GM18951 (cell line): ENCODE measurements around the gene GRK5.

Source experiments
- POLR2A ChIP-seq: IDR thresholded peaks from 4 replicates; pipeline ENCODE4 v1.6.1; 2011; ENCODE audit warnings: mild to moderate bottlenecking; ENCODE audit not compliant: insufficient read length, insufficient read depth; ENCODE audit errors: extremely low read depth
- in situ Hi-C: fragments of 300-500 bp; cut with MboI; formaldehyde crosslinking; loops from one replicate; pipeline ENCODE4 v1.12.0; 2022; ENCODE audit warnings: low sequenced_read_pairs, mixed read lengths, inconsistent platforms; ENCODE audit not compliant: unreplicated experiment

GRK5 gene

DNA sequence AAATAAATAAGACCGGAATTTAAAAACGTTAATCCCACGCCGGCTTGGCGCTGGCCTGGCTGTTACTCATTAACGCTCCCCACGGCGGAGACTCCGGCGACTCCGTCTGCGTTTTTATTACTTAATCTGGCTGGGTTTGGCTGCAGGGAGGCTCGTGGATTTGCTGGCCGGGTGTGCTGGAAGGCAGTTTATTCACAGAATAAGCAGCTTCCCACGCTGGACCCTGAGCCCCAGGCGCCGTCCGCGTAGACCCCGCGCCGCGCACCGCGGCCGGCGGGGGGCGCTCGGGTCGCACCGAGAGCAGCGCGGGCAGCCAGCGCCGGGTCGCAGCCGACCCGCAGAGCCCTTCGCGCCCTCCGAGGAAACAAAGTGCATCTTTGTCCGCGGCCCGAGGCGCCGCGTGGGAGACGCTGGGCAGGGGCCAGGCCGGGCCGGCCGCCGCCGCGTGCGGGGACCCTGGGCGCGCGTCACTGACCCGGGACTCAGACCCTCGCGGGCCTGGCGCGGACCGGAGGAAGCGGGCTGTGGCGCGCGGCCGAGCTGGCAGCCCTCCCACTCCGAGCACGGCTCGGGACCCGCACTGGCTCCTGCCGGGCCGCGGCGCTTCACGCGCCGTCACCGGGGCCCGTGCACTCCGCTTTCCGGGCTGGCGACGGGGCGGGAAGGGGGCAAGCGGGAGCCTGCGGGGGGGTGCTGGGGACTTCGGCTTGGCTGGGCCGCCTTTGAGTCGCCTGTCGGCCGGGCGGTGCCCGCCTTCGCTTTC is 587 bp upstream of the GRK5 start:
- no peak for TF ChIP-seq POLR2A
- in situ Hi-C loops: no loop called here

- in situ Hi-C loops: no loop called here
These were observed 562 bp downstream of the GRK5 start for GRCh38 chr10:119207713-119208552.

DNA sequence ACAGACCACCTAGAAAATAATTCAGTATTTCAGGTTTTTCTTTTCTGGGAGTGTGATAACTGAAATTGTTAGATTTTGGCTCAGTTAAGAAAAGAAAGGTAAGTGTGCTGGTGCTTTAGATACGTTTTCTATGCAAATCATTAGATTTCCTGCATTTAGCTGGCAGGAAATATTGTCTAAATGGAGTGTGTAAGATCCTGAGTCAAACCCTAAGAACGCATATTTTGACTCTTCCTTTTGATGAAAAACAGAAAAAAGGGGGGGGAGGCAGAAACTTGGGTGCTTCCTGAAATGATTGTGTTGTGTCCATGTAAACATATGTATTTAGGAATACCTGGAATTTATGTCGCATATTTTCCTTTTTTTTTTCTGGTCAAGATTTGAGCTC is 1.2 kb downstream of the GRK5 start:
- in situ Hi-C loops: no loop called here
- TF ChIP-seq POLR2A: no peak

More at GRCh38 chr10:119207713-119208552, 562 bp downstream of the GRK5 start:
- no peak for TF ChIP-seq POLR2A

- no peak for TF ChIP-seq POLR2A
- in situ Hi-C loops: no loop called here
These were observed 1.8 kb downstream of the GRK5 start for GRCh38 chr10:119209035-119209735.

DNA sequence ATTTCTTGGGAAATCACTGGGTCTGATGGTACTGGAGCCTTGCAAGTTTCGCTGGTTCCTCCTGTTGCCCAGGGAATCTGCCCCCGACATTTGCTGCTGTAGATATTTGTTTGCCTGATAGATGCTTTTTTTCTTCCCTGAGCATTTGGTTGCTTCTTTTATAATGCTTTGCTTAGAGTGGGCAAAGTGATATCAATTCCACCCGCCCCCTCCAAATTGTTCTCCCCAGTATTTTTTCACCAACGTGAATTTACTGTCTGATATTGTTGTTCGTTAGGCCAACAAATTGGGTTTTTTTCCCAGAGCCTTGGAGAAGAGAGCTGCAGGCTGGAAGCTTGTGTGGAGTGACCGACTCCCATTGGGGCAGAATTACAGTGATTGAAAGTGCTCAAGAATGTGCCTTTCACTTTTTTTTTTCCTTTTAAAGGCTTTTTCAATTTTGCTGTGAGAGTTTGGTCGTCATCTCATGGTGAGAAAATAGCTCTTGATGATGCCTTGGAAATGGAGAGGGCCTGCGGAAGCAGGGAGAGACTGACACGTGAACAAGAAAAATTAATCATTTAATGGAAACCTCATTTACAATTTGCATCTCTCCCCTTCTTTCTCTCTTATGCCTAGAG is 2.5 kb downstream of the GRK5 start:
- no peak for TF ChIP-seq POLR2A
- in situ Hi-C loops: loop anchor here (10.0 kb wide), 1 partner anchor 95 kb away; no protein-coding TSS in a partner anchor

DNA sequence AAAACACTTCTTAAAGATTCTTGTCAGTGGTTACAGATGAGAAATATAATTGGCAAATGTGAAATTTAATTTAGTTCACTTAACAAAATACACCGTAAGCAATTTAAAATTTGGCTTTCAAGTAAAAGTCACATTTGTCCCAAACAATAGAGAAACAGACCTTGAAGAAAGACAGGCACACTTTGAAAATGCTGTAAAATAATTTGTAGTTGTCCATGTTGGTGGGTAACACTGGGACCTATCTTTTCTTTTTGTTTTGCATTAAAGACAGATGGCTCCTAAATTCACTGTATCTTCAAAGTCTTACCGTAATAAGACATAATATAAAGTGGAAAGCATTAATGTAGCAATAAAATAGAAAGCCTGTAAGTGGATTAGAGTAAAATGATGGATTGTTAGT is 3.3 kb downstream of the GRK5 start:
- no peak for TF ChIP-seq POLR2A
- in situ Hi-C loops: loop anchor here (10.0 kb wide), 1 partner anchor 94 kb away; no protein-coding TSS in a partner anchor

- in situ Hi-C loops: loop anchor here (10.0 kb wide), 1 partner anchor 94 kb away; no protein-coding TSS in a partner anchor
- TF ChIP-seq POLR2A: no peak
These were observed 3.8 kb downstream of the GRK5 start for GRCh38 chr10:119211176-119211575.

GRCh38 chr10:119211625-119212441 is 4.5 kb downstream of the GRK5 start:
- in situ Hi-C loops: loop anchor here (10.0 kb wide), 1 partner anchor 93 kb away; no protein-coding TSS in a partner anchor
- TF ChIP-seq POLR2A: no peak

DNA sequence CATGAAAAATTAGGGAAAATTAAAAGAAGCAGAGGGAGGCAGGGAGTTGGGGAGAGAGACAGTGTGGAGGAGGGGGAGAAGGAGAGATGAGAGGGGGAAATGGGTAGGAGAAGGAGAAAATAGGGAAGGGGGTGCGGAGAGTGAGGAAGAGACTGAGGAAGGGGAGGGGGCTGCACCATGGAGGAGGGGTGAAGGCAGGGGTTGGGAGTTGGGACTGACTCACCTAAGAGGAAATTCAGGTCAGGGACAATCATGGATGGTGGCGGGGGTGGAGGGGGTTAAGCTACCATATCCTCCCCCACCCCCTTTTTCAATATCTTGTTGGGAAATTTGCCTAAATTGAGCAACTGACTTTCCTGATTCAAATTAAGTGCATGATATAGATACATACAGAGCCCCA is 8.0 kb downstream of the GRK5 start:
- TF ChIP-seq POLR2A: no peak
- in situ Hi-C loops: loop anchor here (10.0 kb wide), 1 partner anchor 89 kb away; no protein-coding TSS in a partner anchor

GRCh38 chr10:119216127-119216526 is 8.8 kb downstream of the GRK5 start:
- no peak for TF ChIP-seq POLR2A
- in situ Hi-C loops: loop anchor here (10.0 kb wide), 1 partner anchor 89 kb away; no protein-coding TSS in a partner anchor

GRCh38 chr10:119217401-119217800 is 10.0 kb downstream of the GRK5 start:
- no peak for TF ChIP-seq POLR2A
- in situ Hi-C loops: loop anchor here (10.0 kb wide), 1 partner anchor 87 kb away; no protein-coding TSS in a partner anchor
